GM12892 (cell line): ENCODE results near the gene RUNDC3A.
A peak's percentile ranks its signal among the peaks of the same experiment; 100 is the strongest.
"Not testable (repeated sequence)": the region's sequence is repeated elsewhere in the genome, so short reads cannot be mapped to it uniquely, and the experiment has no call there.

Source experiments
- DNase-seq: peaks from one replicate; pipeline ENCODE4 v3.0.0; 2011; ENCODE audit not compliant: insufficient read length
- FAIRE-seq: peaks from 2 replicates; lab custom pipeline; 2011; peaks lifted over from hg19 to GRCh38; lab: Jason Lieb, UNC
- POLR2A ChIP-seq: IDR thresholded peaks from 2 replicates; pipeline ENCODE4 v1.6.1; 2011; ENCODE audit warnings: low read depth, low read length, control low read depth
- POLR2AphosphoS5 ChIP-seq: IDR thresholded peaks from 2 replicates; pipeline ENCODE4 v1.6.1; 2011; ENCODE audit warnings: low read depth, low read length, control low read depth
- TAF1 ChIP-seq: IDR thresholded peaks from 2 replicates; pipeline ENCODE4 v1.6.1; 2011; ENCODE audit warnings: low read depth, mild to moderate bottlenecking, control low read depth, low read length, borderline replicate concordance

RUNDC3A gene

DNA sequence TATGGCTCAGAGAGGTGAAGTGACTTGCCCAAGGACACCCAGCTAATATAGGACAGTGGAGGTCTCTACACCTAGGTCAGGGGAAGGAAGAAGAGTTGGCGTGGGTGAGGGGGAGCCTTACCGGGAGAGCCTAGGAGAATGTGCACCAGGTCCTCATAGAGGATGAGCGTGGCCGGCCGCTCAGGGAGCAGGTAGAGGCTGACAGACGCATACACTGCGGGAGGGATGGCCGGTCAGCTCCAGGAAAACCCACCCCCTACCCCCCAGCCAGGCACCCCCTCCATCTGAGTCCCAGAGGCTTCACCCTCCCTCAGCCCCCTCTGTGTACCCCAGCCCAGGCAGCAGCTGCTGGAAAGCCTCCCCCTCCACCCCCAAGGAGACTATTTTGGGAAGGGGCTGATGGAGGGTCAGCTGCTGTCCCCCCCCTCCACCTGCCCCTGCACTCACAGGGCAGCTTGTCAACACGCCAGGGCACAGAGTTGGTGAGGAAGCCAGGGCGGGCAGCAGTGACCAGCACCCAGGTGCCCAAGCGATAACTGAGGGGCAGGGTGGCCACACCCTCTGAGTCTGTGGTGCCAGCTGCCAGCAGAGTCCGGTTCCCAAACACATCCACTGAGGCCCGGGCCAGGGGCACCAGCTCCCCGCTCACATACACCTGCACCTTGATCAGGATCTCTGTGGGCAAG lies 51.2 kb downstream of the RUNDC3A start:
- no peak for DNase-seq
- FAIRE-seq = no peak
- TF ChIP-seq TAF1 (no peak), POLR2A (no peak), POLR2AphosphoS5 (no peak)

DNA sequence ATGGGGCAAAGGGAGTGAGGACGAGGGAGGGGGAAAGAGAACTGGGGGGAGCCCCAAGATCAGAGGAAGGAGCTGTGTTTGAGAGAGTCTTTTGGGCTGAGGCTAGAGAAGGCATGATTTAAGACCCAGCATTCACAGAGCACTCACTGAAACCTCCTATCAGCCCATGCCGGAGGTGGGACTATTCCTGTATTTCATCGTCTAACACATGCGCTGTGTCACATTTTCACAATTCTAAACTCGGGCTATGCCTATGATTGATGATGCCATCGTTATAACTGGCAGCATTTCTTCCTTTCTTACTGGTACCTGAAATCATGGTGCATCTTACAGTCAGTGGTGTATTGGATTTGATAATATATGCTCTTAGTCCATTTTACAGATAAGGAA lies 51.7 kb downstream of the RUNDC3A start:
- DNase-seq = no peak
- FAIRE-seq = no peak
- TF ChIP-seq TAF1 (no peak), POLR2A (no peak), POLR2AphosphoS5 (no peak)

DNA sequence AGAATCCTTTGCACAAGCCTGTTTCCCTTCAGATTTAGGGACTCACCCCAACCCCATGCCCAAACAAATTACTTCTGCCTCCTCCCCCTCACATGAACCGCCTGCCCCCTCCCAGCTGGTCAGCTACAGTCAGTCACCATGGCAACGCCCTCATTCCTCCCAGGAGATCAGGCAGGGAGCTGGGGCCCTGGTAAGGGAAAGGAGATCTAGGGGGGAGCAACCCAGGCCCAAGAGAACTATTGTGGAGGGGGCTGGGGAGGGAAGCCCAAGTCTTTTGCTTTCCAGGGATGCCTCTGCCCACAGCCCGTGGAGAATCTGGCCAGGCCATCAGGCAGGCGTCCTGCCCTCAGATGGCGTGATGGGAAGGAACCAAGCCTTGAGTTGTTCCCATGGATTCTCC lies 52.4 kb downstream of the RUNDC3A start:
- TF ChIP-seq POLR2AphosphoS5 (no peak), POLR2A (no peak), TAF1 (no peak)
- DNase-seq (no peak), FAIRE-seq (no peak)

DNA sequence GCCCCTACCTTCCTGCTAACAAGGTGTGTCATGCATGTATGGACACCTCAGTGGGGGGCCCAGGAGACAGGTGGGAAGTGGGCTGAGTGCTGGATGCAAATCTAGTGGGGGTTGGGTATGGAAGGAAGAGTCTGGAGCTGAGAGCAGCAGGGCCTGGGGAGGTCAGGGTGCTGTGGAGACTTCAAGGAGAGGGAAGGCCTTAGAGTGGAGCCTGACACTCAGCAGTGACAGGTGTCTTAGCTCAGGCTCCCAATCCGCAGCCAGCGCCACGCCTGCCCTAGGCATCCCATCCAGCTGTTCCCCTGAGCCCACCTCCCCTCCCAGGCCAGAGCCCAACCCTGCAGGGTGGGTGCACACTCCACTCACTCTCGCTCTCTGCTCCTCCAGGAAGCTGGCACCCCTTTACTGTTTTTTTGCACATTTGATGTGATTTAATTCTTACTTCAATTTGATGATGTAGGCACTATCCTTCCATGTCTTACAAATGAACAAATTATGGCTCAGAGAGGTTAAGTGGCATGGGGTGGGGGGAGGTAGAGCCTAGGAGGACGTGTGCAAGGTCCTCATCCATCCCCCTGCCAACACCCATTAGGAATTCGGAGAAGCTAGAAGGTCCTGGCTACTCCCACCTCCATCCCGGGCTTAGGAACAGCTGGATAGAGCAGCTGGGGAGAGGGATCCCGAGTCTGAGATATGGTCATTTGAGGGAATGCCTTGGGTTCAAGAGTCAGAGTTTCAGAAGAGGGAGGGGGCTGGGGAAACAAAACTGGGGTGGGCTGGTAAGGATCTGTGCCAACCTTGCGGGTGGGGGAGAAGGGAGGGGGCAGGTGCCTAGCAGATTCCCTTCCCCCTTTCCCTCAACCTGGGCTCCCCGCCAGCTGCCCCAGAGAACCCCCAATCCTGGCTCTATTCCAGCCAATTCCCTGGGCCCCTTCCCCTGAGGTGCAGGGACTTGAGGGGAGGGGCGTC lies 53.2 kb downstream of the RUNDC3A start:
- FAIRE-seq (no peak), DNase-seq (no peak)
- TF ChIP-seq TAF1 = no peak
- TF ChIP-seq POLR2A = no peak
- no peak for TF ChIP-seq POLR2AphosphoS5

DNA sequence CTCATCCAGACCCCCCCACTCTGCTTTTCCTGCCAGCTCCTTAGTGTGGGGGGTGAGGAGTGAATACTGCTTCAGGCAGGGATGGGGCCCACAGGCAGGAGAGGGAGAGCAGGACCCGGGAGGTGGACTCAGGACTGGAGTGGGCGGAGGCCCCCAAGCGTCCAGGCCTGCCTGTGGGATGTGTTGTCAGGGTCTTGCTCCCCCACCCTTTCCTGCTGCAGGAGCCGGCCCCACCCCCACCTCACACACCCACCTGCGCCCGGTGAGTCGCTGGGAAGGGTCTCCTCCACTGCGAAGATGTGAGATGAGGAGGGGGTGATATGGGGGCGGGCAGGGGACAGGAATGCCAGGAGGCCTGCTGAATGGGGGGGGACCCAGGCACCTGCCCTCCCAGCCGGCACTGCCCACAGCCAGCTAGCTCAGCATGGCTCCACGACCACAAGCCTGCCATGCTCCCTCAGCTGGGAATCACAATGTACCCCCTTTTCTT lies 54.1 kb downstream of the RUNDC3A start:
- DNase-seq (no peak), FAIRE-seq (no peak)
- TF ChIP-seq TAF1 = no peak
- no peak for TF ChIP-seq POLR2A
- no peak for TF ChIP-seq POLR2AphosphoS5

DNA sequence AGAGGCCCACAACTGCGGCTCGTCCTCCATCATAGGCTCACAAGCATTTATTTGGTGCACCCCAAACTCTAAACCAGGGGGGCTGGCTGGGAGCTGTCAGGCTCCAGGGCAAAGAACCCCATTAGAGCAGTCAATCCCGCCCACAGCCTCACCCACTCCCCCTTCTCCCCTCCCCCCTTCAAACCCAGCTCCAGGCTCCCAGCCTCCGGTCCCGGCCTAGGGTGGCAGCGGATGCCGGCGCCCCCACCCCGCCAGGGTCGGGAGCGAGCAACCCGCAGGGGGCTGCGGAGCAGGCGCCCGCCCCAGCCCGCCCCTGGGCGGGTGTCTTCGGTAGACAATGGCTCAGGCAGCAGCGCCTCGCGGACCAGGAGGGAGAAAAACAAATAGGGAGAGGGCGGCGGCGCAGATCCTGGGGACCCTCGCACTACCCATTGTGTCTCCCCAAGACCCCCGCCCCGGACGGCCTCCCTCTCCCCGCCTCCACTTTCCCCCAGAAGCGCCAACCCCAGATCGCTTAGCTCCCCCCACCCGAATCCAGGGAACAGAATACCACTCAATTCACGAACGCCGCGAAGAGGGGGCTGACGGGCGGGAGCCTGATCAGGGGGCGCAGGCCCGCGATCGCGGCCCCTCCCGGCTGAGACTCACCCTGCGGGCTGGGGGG lies 54.7 kb downstream of the RUNDC3A start:
- no peak for TF ChIP-seq POLR2AphosphoS5
- no peak for TF ChIP-seq POLR2A
- no peak for TF ChIP-seq TAF1
- FAIRE-seq (peak; percentile 24), DNase-seq (peak; percentile 67)

DNA sequence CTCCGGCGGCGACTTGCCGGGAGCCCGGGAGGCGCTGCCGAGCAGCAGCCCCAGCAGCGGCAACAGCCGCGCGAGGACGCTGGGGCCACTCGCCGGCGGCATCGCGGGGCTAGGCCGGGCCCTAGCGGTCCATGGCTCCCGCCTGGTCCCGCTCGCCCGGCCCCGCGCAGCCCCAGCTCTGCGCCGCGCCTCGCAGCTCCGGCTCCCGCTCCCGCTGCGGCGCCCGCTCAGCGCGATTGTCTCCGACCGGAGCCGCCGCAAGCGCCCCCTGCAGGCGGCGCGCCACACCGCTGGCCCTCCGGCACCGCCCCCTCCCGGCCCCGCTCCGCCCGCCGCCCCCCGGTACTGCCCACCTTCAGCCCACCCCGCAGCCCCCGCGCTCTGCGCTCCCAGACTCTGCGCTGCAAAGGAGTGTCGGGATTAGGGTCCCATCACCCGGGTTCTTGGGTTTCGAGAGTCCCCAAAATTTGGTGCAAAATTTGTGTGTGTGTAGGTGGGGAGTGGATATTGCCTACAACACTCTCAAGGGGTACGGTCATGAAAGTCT lies 55.3 kb downstream of the RUNDC3A start, which contains the start of gene FAM171A2:
FAM171A2 (minus strand) TSS at position 241 of the 547 bp plus-strand sequence; CDS start at position 102, 139 bp downstream.
- FAIRE-seq (peak; percentile 89), DNase-seq (peak; percentile 88)
- peak; percentile 17; the same call in 1 of the 2 replicates for TF ChIP-seq POLR2A
- TF ChIP-seq POLR2AphosphoS5 = no peak

DNA sequence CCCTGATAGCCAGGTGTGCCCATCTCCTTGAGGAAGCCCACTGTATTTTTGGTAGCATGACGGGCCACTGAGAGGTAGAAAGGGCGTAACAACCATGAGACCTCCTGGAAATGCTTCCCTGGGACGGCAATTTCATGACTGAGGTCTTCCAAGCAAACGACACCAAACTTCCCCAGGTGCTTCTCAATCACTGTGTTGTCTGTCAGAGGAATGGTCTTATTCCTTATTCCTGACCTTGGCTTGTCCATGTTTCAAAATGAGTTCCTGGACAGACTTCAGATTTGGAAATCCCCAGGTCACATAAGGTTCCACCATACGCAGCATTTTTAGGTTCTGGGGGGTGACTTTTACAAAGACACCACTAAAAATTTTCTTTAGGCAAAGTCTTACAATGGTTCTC lies 56.6 kb downstream of the RUNDC3A start:
- not testable (repeated sequence) for DNase-seq, FAIRE-seq

DNA sequence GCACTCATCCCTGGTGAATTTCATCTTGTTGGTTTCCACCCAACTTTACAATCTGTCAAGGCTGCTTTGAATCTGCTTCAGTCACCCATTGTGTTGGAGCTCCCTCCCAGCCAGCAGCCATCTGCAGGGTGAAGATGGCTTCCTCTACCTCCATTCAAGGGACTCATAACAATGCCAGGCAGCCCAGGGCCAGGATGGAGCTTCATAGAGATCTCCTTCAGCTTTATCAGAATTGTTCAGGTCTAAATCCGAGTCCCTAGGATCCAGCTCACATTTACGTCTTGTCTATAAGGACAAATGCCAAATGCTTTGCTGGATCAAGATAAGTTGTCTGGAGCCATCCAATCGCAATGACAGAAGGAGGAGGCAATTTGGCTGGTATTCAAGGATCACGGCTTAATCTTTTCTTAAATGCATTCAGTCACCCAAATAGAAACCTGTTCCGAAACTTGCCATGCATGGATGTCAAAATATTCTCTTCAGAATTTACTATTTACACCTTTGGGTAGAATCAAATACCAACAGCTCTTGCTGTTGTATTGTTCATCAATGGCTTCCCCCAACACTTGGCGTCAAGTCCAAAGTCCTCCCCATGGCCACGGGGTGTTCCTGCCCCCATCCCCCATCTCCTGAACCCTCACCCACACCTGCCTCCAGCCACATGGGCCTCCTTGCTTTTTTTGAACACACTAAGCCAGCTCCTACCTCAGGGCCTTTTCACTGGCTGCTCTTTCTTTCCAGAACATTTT lies 59.0 kb downstream of the RUNDC3A start:
- FAIRE-seq = no peak
- TF ChIP-seq TAF1 (no peak), POLR2A (no peak), POLR2AphosphoS5 (no peak)
- no peak for DNase-seq
